CD4-positive, alpha-beta T cell treated with Interleukin-10 for 1 hour (primary cell): ENCODE results near the gene ADAMTSL1.

Experiments used
- DNase-seq: peaks from one replicate; pipeline ENCODE4 v3.0.0-alpha.2; 2020

The ADAMTSL1 gene

DNA sequence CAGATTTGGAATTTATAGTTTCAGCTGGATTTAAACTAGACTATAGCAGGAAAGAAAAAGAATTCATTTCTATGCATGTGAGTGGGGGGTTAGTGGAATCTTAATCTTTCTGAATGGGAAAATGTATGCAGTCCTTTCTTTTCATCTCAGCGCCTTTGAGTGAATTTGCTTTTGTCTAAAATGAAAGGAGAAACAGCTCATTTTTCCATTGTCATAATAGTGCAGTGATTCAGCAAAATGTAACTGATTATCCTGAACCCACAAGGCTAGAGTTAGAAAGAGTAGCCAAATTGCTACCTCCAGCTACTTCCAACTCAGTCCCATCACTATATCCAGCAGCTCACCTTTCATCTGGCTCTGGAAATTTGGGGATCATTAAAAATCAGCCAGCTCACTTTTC is 134.4 kb downstream of the ADAMTSL1 start:
- no peak for DNase-seq

DNA sequence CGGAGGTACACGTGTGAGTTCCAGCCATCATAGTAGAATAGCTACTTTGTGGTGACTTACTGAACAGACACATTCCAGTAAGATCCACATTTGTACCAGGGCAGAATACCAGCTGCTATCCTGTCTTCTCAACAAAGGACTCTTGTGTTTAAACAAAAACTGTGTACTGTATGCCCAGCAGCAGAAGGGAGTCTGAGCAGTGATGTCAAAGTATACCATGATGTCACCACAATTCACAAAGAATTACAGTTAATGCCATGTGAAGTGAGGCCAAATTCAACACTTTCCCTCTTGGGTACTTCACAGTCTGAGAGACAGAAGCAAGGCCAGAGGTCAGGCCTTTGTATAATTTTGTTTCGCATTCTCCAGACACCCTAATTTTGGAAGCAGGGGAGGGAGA is 137.0 kb downstream of the ADAMTSL1 start:
- no peak for DNase-seq

DNA sequence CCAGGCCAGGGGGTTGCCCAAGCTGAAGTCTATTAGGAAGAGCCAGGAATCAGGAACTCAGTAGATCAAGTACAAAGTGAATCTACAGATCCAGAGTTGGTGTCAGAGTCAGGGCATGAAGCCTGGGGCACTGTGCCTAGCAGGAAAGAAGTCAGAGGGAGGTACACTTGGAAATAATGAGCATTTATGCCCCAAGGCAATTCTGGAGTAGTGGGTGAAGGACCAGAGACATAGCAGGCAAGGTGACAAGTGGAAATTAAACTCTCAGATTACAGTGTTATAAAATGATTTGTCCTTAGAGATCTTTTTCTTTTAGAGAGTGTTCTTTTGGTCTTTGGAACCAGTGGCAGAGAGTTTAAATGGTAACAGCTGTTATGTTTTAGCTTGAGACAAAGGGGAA is 138.0 kb downstream of the ADAMTSL1 start:
- no peak for DNase-seq

DNA sequence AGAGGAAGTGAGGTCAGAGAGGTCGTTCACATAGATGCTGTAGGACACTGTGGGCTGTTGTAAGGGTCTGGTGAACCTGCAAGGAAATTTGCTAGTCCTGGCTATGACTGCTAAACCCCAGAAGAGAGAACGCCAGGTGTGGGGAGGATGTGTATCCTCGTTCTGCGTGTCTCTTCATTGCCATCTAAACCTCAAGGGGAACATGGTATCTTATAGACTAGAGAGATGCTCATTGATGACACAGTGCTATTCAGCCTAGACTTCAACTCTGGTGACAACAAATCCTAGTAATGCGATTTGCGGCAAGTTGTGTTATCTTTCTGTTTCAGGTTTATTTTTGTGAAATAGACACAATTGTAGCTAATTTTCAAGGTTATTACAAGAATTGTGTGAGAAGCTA is 140.2 kb downstream of the ADAMTSL1 start:
- DNase-seq, result no peak

DNA sequence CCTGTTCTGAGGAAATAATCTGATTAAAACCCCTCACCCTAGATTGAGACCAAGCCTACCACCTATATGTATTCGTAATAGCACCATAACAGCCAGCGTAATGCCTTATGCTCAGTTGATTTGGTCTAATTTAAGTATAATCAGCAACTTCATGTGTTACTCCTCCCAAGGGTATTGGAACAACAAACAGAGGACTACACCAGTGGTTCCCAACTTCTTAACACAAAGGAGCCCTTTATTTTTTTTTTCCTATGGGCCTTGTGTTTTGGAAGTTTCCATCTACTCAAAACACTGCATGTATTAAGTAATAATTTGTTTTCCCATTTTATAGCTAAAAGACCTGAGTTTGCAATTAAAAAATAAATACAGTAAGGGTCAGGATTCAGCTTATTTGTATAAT is 140.7 kb downstream of the ADAMTSL1 start:
- DNase-seq, result no peak

DNA sequence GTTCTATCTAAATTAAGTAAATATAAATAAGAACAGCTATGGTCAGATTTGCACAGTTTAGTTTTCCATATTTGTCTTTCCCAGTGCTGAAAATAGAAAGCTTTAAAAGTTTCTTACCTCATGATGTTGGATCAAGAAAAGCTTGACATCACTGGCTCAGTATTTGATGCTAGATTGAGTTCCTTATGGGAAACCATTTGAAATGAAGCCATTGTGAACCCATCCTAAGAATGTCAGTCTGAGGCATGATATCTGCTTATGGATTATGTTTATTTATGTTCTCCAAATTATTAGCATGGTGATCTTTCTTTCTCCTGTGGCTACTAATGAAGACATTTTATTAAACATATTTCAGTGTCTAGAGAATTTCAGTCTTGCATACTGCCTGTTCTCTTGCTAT is 143.0 kb downstream of the ADAMTSL1 start:
- no peak for DNase-seq

DNA sequence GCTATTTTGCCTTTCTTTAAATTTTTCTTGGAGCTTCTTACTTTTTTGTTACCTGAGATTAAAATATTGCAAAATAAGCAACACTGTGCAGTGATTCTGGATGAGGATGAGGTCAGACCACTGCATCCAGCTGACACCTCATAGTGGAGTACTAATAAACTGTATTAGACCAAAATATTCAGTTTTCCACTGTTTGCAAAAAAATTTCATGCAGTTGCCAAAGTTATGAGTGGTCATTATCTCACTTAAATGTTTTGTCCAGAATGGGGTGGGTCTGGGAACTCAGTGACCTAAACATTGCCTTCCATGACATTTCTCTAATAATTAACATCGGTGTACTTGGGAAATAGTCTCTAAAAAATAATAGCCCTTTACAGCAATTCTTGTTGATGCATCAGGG is 143.8 kb downstream of the ADAMTSL1 start:
- DNase-seq, result no peak

DNA sequence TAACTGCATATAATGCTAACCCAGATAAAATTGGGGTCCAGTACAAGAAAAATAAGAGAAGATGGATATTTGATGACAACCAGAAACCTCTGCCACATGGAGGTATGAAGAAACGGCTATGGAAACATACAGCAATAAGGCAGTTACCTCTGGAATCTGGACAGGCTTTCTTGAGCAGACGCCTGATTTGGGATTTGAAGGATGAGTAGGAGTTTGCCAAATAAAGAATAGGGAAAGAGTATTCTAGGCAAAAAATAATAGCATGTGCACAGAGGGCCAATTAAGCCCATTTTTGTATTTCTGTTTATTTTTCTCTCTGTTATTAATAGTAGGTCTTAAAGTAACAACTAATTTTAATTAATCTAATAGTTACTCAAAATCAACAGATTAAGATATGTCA is 144.9 kb downstream of the ADAMTSL1 start:
- DNase-seq, result no peak

DNA sequence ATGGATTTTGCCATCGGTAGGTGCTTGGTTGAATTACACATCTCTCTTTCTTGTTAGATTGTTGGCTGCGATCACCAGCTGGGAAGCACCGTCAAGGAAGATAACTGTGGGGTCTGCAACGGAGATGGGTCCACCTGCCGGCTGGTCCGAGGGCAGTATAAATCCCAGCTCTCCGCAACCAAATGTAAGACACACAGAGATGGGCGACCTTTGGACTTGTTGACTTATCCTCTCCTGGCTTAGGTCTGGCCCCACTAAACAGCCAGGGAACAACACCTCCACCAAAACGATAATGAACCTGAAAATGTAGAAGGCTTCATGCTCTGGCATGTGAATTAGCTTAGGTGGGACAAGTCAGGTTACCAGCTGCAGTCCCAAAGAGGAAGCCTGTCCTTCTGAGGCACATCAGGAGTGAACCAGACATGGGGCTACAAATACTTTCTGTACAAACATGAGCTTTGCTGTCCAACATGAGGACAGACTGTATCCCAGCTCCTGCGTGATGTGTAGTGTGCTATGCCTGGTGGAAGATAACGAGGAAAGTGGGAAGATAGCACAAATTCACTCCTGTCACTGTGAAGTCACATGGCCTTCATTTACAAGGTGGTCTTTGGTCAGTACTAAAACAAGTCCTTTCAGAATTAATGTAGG is 148.4 kb downstream of the ADAMTSL1 start:
- no peak for DNase-seq

DNA sequence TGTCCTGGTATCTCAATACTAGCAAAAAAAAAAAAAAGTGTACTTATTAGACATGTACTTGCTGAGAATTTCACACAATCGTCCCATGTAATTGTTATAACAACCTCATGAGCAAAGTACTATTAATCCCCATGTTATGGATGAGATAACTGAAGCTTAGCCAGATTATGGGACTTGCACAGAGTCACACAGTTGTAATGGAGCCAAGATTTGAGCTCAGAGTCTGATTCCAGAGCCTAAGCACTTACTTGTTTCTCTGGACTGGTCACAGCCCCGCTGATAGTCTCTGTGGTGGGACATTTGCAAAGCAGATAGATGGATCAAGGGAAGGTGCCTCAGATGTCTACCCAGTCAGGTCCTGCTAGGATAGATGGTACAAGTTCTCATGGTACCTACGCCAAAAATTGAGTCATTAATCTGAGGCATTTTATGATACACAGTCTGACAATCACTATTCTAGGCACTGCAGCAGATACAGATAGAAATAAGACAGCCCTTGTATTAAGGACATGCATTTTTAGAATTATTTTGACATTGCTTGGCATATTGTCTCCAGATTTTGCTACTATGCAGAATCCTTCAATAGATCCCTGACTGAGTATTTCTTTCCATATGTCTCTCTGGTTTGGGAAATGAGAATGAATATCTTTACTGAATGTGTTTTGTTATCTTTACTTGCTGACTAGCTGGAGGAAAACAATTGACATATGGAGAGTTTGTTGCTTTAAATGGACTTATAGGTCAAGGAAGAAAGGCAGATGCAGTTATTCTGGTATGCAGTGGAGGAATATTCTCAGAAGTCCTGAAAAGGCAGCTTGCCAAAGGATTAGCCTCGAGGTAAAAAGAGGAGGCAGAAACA is 149.5 kb downstream of the ADAMTSL1 start:
- DNase-seq, result no peak

DNA sequence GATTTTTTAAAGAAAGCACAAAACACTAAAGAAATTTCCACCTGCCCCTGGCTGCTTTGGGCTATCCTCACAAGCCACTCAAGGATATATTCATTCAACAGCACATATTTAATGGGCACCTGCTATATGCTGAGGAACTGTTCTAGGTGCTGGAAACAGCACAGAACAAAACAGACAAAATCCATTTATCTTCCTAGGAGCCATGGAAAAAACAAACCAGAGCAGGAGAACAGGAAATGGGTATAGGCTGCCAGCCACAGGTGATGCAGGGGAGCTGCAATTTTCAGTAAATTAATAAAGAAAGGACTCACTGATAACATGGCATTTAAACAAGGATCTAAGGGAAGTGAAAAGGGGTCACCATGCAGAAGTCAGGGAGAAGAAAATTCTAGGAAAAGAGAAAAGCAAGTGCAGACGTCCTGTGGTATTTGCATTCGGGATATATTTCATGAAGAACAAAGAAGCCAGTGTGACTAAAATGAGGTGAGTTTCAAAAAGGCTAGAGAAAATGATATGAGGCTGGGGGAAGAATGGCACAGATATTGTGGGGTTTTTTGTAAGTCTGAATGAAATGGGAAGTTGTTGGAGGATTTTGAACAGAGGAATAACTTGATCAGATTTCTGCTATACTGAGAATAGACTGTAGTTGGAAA is 152.2 kb downstream of the ADAMTSL1 start:
- DNase-seq, result no peak

DNA sequence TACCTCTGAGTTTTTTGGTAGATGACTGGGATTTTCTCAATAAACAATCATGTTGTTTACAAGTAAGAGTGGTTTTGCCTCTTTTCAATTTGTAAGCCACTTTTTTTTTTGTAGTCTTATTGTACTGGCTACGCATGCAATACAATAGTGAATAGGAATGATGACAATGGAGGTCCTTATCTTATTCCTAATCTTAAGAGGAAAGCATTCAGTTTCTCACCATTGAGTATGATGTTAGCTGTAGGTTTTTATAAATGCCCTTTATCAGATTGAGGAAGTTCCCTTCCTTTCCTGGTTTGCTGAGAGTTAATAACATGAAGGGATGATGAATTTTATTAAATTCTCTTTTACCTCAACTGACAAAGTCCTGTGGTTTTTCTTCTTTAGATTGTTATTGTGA is 155.2 kb downstream of the ADAMTSL1 start:
- DNase-seq, result no peak

DNA sequence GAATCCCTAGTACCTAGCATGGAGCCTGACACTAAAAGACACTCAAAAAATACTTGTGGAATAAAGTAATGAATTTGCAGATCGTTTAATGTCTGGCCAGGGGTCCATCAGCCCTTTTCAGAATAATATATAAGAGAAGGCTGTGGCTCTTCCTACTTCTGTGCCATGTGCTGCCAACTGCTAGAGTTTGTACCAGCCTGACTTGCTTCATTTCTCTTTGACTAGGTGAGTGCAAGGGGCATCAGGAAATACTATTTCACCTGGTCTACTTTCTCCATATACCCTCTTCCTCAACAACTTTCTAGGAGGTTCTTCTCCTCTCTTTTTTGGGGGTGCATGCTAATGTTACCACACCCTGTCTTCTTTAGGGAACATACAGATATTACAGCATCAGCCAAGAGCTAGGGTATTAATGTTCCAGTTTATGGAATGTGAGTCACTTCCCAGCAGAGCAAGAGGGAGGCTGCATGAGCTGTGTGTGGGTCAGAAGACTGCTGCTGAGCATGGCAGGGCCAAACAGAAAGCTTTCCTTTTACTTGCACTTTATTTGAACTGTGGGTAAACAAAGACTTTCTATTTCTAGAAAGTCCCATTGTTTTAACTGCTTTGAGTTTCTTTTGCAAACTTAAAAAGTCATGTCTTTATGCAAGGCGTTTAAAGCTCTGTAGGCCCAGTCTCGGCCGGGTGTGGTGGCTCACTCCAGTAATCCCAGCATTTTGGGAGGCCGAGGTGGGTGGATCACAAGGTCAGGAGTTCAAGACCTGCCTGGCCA is 158.9 kb downstream of the ADAMTSL1 start:
- DNase-seq, result no peak

DNA sequence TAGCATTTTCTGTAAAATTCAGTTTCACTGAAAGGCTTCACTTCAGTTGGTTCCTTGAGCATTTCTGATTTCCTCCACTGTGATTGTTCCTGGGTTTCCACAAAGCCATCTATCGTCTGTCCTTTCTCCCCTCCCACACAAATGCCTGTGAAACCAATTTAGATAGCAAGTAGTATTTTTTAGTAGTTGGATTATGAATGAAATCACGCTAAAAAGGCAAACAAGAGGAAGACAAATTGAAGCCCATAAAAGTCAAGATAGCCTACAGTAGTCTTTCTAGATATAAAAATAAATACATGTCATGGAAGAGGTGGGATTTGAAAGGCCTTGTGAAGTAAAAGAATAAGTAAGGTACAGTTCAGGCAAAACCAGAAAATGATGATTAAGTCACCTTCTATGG is 162.8 kb downstream of the ADAMTSL1 start:
- DNase-seq, result no peak

DNA sequence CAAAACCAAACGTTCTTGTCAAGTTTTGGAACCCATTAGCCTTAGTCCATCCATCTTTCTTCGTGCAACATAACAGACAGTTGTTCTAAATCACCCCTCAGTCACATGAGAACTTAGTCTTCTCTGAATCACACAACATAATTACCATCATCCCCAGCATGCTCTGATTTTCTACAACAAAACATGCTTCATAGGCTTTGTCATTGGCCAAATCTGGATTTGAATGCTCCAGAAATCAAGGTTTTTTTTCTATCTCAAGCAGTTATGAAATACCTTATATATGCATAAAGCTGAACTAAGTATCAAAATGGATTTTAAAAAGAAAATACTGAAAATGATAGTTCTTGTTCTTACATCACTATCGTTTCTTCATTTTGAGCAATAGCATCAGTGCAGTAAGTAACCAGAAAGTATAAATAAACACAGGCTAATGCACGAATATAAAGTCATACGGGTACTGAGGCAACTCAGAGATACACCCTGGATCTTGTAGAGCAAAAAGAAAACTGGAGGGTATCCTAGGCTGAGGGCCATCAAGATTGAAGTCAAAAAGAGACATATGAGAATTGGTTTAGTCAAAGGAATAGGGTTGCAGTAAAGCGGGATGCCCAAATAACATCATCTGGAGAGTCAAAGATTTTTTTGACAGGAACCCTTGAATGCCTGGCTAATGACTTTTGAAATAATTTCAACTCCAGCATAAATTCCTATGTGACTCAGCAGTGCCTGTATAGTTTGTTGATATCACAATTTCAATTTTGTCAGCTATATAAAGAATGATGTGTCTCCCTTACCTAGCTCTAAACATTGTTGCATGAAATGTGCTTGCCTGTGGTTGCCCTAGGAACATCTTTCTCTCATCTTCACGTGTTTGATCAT is 164.7 kb downstream of the ADAMTSL1 start:
- DNase-seq, result no peak

DNA sequence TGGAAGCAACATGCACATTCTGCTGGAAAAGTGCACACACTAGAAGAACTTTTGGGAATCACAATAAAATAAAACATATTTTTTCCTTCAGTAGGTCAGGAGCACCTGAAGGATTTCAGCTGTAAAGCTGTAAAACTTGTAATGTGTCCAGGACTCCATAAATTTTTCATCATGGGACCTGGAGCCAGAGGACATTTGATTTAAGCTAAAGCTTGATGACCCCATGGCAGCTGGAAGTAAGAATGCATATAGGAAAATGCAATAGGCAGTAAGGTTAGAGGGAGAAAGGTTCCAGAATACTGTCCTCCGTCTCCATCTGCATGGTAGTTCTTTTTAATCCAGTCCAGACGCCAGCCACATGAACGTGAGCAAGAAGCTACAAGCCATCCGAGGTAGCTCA is 166.0 kb downstream of the ADAMTSL1 start:
- no peak for DNase-seq

DNA sequence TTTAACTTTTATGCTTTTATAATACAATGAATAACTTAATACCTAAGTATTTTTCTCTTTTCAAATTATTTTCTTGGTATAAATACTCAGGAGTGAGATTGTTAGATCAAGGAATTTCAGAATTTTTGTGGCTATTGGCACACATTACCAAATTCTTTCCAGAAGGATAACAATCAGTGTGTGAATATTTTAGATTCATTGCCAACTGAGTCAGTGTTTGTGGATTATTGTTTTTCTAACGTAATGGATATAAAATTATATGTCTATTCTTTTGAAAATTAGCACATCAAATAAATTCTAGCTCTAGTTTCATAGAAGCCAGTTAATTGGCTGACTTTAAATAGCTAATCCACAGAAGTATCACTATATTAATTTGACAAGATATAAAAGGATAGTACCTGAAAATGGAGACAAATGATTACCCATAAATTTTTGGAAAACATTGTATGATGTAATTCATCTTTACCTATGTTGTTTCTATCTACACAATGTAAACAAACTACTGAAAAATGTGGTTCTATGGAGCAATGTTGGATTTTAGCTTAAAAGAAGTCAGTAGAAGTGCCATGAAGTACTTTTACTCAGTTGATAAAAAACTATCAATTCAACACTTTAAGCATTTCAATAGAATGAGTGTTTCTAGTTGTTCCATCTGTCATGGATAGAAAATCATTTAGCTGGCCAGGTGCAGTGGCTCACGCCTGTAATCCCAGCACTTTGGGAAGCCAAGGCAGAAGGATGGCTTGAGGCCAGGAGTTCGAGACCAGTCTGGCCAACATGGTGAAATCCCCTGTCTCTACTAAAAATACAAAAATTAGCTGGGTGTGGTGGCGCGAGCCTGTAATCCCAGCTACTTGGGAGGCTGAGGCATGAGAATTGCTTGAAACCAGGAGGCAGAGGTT is 185.1 kb downstream of the ADAMTSL1 start:
- no peak for DNase-seq

DNA sequence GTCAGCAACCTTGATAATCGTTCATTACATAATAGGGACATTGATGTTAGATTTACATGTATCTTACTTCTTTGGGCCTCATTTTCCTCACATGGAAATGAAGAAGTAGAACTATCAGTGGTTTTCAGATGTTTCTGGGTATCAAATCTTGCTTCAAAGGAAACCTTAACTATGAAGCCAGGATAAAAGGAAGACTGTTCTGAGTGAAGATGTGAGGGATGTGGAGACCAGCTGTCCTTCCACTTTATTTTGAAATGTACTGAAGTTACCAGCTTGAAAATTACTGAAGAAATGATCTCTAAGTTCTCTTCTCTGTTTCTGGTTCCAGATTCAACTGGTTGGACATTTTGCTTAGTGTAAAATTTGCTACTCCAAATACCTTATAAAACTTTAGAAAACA is 186.0 kb downstream of the ADAMTSL1 start:
- DNase-seq, result no peak

DNA sequence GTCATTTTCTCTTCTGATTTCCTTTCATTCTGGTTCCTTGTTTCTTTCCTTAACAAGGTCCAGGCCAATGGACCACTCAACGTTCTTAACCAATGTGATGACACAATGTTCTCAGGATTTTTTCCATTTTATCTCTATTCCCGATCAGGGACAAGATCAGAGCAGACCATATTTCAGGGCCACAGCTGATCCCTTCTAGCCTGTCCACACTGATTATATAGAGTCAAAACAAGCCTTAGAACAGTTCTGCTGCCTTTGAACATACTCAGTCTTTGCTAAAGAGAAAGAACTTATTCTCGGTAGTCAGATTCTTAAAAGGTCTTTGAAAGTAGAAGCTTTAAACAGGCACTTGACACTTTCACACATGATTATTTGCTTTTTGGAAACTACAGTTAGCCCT is 188.4 kb downstream of the ADAMTSL1 start:
- no peak for DNase-seq

DNA sequence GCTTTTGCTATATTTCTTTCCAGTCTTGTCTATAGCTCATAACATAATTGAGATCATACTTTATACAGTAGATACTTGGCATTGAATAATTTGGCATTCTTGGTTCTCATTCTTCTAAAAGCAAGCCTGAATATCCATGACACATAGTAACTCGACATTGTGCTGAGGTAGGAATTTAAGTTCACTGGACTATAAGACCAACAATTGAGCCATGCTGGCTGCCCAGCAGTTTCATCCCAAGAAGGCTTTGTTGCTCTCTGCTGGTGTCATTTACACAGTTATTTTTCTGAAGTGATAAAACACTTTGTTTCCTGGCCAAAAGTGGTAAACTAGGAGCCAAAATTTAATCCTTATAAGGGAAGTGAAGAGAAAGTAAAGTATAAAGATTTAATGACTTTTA is 192.0 kb downstream of the ADAMTSL1 start:
- no peak for DNase-seq

DNA sequence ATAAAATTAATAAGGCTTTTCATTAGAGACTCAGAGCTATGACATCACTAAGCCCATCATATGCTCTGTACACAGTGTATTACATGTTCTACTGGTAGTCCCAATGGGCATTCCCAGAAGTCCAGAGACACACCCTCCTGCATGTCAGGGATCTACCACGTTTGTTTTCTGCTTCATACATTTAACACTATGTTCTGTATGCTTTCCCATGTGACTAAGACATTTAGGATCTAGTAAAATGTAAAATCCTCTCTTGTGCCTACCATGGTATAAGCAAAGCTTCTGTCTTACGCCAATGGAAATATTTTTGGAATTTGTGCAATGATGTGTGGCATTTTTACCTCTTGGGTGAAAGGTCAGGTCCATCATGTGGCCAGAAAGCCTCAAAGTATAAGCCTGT is 192.4 kb downstream of the ADAMTSL1 start:
- no peak for DNase-seq
